BE2C (cell line): ENCODE measurements around the gene GRAMD2B.
"Not testable (repeated sequence)": the region's sequence is repeated elsewhere in the genome, so short reads cannot be mapped to it uniquely, and the experiment has no call there.

Experiments
- DNase-seq: peaks from one replicate; pipeline ENCODE4 v3.0.0-alpha.2; 2020
- H3K27me3 ChIP-seq: fragments of 250-450 bp; sonication (Bioruptor Pico); 2 replicates; pipeline ENCODE4 v1.5.1; 2020; ENCODE audit warnings: mild to moderate bottlenecking
- H3K36me3 ChIP-seq: fragments of 250-450 bp; sonication (Bioruptor Pico); 2 replicates; pipeline ENCODE4 v1.5.1; 2020; ENCODE audit warnings: mild to moderate bottlenecking
- H3K4me1 ChIP-seq: fragments of 250-450 bp; sonication (Bioruptor Pico); 2 replicates; pipeline ENCODE4 v1.5.1; 2020
- H3K4me3 ChIP-seq: 2 replicates; pipeline ENCODE4 v1.5.1; 2011; ENCODE audit warnings: low read depth, low read length
- H3K9me3 ChIP-seq: fragments of 250-450 bp; sonication (Bioruptor Pico); 2 replicates; pipeline ENCODE4 v1.5.1; 2020
- CTCF ChIP-seq: IDR thresholded peaks from 2 replicates; pipeline ENCODE4 v1.5.1; 2012; ENCODE audit warnings: mild to moderate bottlenecking, low read depth, low read length

GRAMD2B gene

GRCh38 chr5:126433701-126434100 lies 10.5 kb downstream of the GRAMD2B start:
- Histone ChIP-seq H3K27me3 (no peaks in the 10 kb centered on the region), H3K4me1 (no peaks in the 10 kb centered on the region), H3K36me3 (no peaks in the 10 kb centered on the region), H3K4me3 (no peak overlapping the region), H3K9me3 (no peaks in the 10 kb centered on the region)
- no peak for TF ChIP-seq CTCF
- DNase-seq, result no peak

- Histone ChIP-seq H3K4me3 (no peak overlapping the region), H3K4me1 (no peaks in the 10 kb centered on the region), H3K9me3 (no peaks in the 10 kb centered on the region), H3K36me3 (no peaks in the 10 kb centered on the region), H3K27me3 (no peaks in the 10 kb centered on the region)
- TF ChIP-seq CTCF, result no peak
- no peak for DNase-seq
These were observed 12.1 kb downstream of the GRAMD2B start for GRCh38 chr5:126435261-126435660.

DNA sequence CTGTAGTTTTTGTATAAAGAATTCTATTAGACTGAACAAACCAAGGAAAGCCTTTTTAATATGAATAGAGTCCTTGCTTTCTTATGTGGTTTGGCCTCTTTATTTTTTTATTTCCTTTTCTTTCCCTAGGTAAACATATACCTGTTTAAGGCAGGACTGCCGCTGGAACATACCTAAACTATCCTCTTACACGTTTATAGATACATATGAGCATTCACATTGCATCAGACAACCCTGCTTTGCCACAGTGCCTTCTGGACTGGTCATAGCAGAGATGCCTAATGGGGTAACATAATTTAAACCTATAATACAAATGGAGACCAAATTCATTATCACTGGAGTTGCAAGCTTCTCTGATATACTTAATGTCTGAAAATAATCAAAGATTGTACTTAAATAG lies 12.5 kb downstream of the GRAMD2B start:
- H3K4me1 ChIP-seq, result no peaks in the 10 kb centered on the region
- H3K36me3 ChIP-seq, result no peaks in the 10 kb centered on the region
- H3K27me3 ChIP-seq, result no peaks in the 10 kb centered on the region
- no peak for TF ChIP-seq CTCF
- no peak for DNase-seq
- no peak overlapping the region for H3K4me3 ChIP-seq
- no peaks in the 10 kb centered on the region for H3K9me3 ChIP-seq

- Histone ChIP-seq H3K4me3 (no peak overlapping the region), H3K36me3 (no peaks in the 10 kb centered on the region), H3K9me3 (no peaks in the 10 kb centered on the region), H3K4me1 (no peaks in the 10 kb centered on the region), H3K27me3 (no peaks in the 10 kb centered on the region)
- TF ChIP-seq CTCF, result no peak
- no peak for DNase-seq
These were observed 14.5 kb downstream of the GRAMD2B start for GRCh38 chr5:126437721-126438120.

GRCh38 chr5:126438267-126438666 lies 15.1 kb downstream of the GRAMD2B start:
- DNase-seq, result no peak

DNA sequence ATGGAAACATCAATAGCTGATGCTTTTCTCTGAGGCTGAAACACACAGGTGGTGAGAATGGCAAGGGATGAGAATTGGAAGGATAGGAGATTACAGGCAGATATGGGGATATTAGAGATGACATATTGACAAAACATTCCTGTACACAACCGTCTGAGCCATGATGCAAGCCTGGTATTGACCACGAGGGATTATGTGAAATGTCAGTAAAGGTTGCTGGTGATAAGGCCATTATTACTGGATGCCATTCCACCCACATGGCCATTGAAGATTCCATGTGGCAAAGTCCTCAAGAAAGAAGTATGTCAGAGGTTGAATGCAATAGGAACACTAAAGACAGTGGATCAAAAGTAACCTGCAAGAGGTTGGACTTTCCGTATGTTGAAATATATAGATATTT lies 15.7 kb downstream of the GRAMD2B start:
- no peaks in the 10 kb centered on the region for H3K4me1 ChIP-seq
- H3K36me3 ChIP-seq, result no peaks in the 10 kb centered on the region
- H3K9me3 ChIP-seq, result no peaks in the 10 kb centered on the region
- H3K4me3 ChIP-seq, result no peak overlapping the region
- no peak for TF ChIP-seq CTCF
- DNase-seq, result no peak
- no peaks in the 10 kb centered on the region for H3K27me3 ChIP-seq

More at GRCh38 chr5:126438267-126438666, 15.1 kb downstream of the GRAMD2B start:
- Histone ChIP-seq H3K4me1 (no peaks in the 10 kb centered on the region), H3K36me3 (no peaks in the 10 kb centered on the region), H3K9me3 (no peaks in the 10 kb centered on the region), H3K27me3 (no peaks in the 10 kb centered on the region), H3K4me3 (no peak overlapping the region)
- TF ChIP-seq CTCF, result no peak

DNA sequence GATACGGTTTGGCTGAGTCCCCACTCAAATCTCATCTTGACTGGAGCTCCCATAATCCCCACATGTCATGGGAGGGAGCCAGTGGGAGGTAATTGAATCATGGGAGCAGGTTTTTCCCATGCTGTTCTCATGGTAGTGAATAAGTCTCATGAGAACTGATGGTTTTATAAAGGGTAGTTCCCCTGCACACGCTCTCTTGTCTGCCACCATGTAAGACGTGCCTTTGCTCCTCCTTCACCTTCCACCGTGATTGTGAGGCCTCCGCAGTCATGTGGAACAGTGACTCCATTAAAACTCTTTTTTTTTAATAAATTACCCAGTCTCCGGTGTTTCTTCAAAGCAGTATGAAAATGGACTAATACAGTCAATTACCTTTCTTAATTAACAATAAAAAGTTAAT lies 16.5 kb downstream of the GRAMD2B start:
- DNase-seq, result not testable (repeated sequence)

More for the DNA sequence above, 16.5 kb downstream of the GRAMD2B start:
- H3K36me3 ChIP-seq, H3K27me3 ChIP-seq, H3K4me1 ChIP-seq, H3K4me3 ChIP-seq, H3K9me3 ChIP-seq: not testable (repeated sequence)
